ENCODE data around the gene CCT8. TPM values are rescaled to one million over a fixed set of nuclear protein-coding genes. Genes with fewer than 3 reads are reported as not detected.

Gene CCT8
- total RNA-seq, 1 donor from 2014 or later, result 99.3 TPM

- peak; percentile 34 for DNase-seq (ENCODE audit: low spot score)
Observed at GRCh38 chr21:29077651-29078090, 4.2 kb upstream of the CCT8 start.

GRCh38 chr21:29076731-29077640 lies 3.5 kb upstream of the CCT8 start:
- DNase-seq (ENCODE audit: low spot score), result peak; percentile 84

GRCh38 chr21:29075706-29076466 lies 2.4 kb upstream of the CCT8 start:
- DNase-seq (ENCODE audit: low spot score), result no peak

GRCh38 chr21:29074783-29075182 lies 1.3 kb upstream of the CCT8 start:
- no peak for DNase-seq (ENCODE audit: low spot score)

GRCh38 chr21:29074007-29074376 lies 544 bp upstream of the CCT8 start:
- DNase-seq (ENCODE audit: low spot score), result no peak

- DNase-seq (ENCODE audit: low spot score), result no peak
Observed at GRCh38 chr21:29072873-29073221, 601 bp downstream of the CCT8 start.

- DNase-seq (ENCODE audit: low spot score), result no peak
Observed at GRCh38 chr21:29064850-29065481, 8.5 kb downstream of the CCT8 start.

GRCh38 chr21:29056538-29057050 lies 16.9 kb downstream of the CCT8 start:
- DNase-seq (ENCODE audit: low spot score), result no peak

- no peak for DNase-seq (ENCODE audit: low spot score)
Observed at GRCh38 chr21:29056005-29056404, 17.4 kb downstream of the CCT8 start.

- DNase-seq (ENCODE audit: low spot score), result no peak
Observed at GRCh38 chr21:29055080-29055479, 18.4 kb downstream of the CCT8 start.

- no peak for DNase-seq (ENCODE audit: low spot score)
Observed at GRCh38 chr21:29053656-29054055, 19.8 kb downstream of the CCT8 start.

GRCh38 chr21:29053011-29053553 lies 20.4 kb downstream of the CCT8 start:
- no peak for DNase-seq (ENCODE audit: low spot score)

GRCh38 chr21:29052224-29052623 lies 21.2 kb downstream of the CCT8 start:
- no peak for DNase-seq (ENCODE audit: low spot score)

GRCh38 chr21:29034678-29035077 lies 38.8 kb downstream of the CCT8 start:
- DNase-seq (ENCODE audit: low spot score), result no peak

- DNase-seq (ENCODE audit: low spot score), result no peak
Observed at GRCh38 chr21:29033871-29034270, 39.6 kb downstream of the CCT8 start.

- DNase-seq (ENCODE audit: low spot score), result no peak
Observed at GRCh38 chr21:29033301-29033700, 40.1 kb downstream of the CCT8 start.

- no peak for DNase-seq (ENCODE audit: low spot score)
Observed at GRCh38 chr21:29030909-29031308, 42.5 kb downstream of the CCT8 start.

GRCh38 chr21:29029524-29029923 lies 43.9 kb downstream of the CCT8 start:
- DNase-seq (ENCODE audit: low spot score), result no peak

GRCh38 chr21:29025328-29025713 lies 48.1 kb downstream of the CCT8 start:
- DNase-seq (ENCODE audit: low spot score), result no peak

GRCh38 chr21:29024474-29025327 lies 48.7 kb downstream of the CCT8 start, which contains the start of gene USP16:
TSS of gene USP16 (plus strand) at chr21:29024668. CDS start at chr21:29027914, 3,246 bp downstream.
- peak; percentile 97 for DNase-seq (ENCODE audit: low spot score)

- no peak for DNase-seq (ENCODE audit: low spot score)
Observed at GRCh38 chr21:29022166-29022565, 51.3 kb downstream of the CCT8 start.

Measured in mucosa of gallbladder (tissue), 1 donor.